WTC11 (cell line): ENCODE data around the gene ZDHHC11.
"Not testable (repeated sequence)": the region's sequence is repeated elsewhere in the genome, so short reads cannot be mapped to it uniquely, and the experiment has no call there.

ENCODE experiments used
- FOXP1 ChIP-seq: sonication (generic); formaldehyde crosslinking; IDR thresholded peaks from 2 replicates; pipeline ENCODE4 v1.8.0; 2022; ENCODE audit warnings: missing genetic modification reagents, mild to moderate bottlenecking, moderate library complexity, borderline replicate concordance
- NR3C1 ChIP-seq: sonication (generic); formaldehyde crosslinking; conservative IDR thresholded peaks from 2 replicates; pipeline ENCODE4 v1.8.1; 2023; ENCODE audit warnings: low read depth, mild to moderate bottlenecking, missing genetic modification reagents
- RELA ChIP-seq: sonication (generic); formaldehyde crosslinking; IDR thresholded peaks from 2 replicates; pipeline ENCODE4 v1.8.1; 2022; ENCODE audit warnings: missing genetic modification reagents, mild to moderate bottlenecking, borderline replicate concordance
- TEAD4 ChIP-seq: sonication (generic); formaldehyde crosslinking; IDR thresholded peaks from 2 replicates; pipeline ENCODE4 v1.8.0; 2022; ENCODE audit warnings: mild to moderate bottlenecking, missing genetic modification reagents
- USF2 ChIP-seq: sonication (generic); formaldehyde crosslinking; IDR thresholded peaks from 2 replicates; pipeline ENCODE4 v1.8.1; 2023; ENCODE audit warnings: mild to moderate bottlenecking, missing genetic modification reagents, moderate library complexity
- TF ChIP-seq, protein P1 (sequence below): fragments of 200-600 bp; IDR thresholded peaks from 2 replicates; pipeline ENCODE4 v1.8.0; 2022; ENCODE audit warnings: antibody characterized with exemption

DNA sequence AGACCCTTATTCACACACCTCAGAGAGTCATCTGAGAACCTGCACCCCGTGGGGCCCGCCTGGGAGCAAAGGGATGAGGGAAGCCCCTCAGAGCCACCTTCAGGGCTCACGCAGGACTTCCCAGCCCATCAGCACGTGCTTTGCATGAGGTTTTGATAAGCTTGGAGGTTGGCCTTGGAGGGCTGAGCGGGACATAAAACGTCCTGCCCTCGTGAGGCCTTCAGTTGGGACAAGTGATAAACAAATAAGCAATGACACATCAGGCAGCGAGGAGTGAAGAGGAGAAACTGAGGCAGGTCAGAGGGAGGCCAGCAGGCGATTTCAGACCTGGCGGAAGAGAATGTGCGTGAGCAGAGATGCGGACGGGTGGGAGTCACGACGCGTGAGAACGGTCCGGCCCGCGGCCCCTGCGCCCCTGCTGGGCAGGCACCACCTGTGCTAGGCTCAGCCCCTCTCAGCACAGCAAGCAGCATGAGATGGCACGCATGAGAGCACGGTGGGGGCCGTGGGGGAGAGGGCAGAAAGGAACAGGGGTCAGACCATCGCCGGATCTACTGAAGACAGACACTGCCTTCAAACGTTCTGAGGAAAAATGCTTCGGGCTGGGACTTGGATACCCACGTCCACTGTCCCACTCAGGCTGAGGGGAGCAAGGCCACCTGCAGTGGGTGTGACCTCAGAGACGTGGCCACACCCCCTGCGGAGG, 78.8 kb downstream of the ZDHHC11 start:
- TF ChIP-seq, protein P1, sequence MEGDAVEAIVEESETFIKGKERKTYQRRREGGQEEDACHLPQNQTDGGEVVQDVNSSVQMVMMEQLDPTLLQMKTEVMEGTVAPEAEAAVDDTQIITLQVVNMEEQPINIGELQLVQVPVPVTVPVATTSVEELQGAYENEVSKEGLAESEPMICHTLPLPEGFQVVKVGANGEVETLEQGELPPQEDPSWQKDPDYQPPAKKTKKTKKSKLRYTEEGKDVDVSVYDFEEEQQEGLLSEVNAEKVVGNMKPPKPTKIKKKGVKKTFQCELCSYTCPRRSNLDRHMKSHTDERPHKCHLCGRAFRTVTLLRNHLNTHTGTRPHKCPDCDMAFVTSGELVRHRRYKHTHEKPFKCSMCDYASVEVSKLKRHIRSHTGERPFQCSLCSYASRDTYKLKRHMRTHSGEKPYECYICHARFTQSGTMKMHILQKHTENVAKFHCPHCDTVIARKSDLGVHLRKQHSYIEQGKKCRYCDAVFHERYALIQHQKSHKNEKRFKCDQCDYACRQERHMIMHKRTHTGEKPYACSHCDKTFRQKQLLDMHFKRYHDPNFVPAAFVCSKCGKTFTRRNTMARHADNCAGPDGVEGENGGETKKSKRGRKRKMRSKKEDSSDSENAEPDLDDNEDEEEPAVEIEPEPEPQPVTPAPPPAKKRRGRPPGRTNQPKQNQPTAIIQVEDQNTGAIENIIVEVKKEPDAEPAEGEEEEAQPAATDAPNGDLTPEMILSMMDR: not testable (repeated sequence)
- not testable (repeated sequence) for TF ChIP-seq NR3C1 (CRISPR knock-in tag); TEAD4 (CRISPR knock-in tag); FOXP1 (CRISPR knock-in tag); RELA; USF2
